ENCODE results near the gene LIMCH1. TPM values are rescaled to one million over a fixed set of nuclear protein-coding genes. Genes with fewer than 3 reads are reported as not detected.
A peak's percentile ranks its signal among the peaks of the same experiment; 100 is the strongest.

The LIMCH1 gene
- total RNA-seq, 4 donors from 2014 or later: 57.6 to 106 (median 90.5) TPM

- H3K9me3 ChIP-seq: no peaks in the 10 kb centered on the region
- TF ChIP-seq CTCF (IDR thresholded peaks at IDR 0.05) (peak in 4 of 5 experiments; percentile 8 to 24 (median 18)), POLR2A (IDR thresholded peaks at IDR 0.05) (no peak)
- no peaks in the 10 kb centered on the region for H3K27me3 ChIP-seq
- H3K4me1 ChIP-seq: no peaks in the 10 kb centered on the region
- H3K36me3 ChIP-seq: peaks cover 0 to 25% (median 0%) of the 10 kb centered on the region in 3 donors
- no peak overlapping the region for H3K4me3 ChIP-seq
- no peak overlapping the region for H3K27ac ChIP-seq
- 21 to 24% methylated on average over 2 of the region's 2 CpGs for WGBS, 2 donors
- DNase-seq (ENCODE audit: low spot score in 2 of 2): no peak
Observed at GRCh38 chr4:41693629-41694028, 155.7 kb downstream of the LIMCH1 start.

GRCh38 chr4:41696131-41696530 lies 158.2 kb downstream of the LIMCH1 start:
- Histone ChIP-seq H3K4me1 (no peaks in the 10 kb centered on the region), H3K27ac (no peak overlapping the region), H3K9me3 (no peaks in the 10 kb centered on the region), H3K27me3 (no peaks in the 10 kb centered on the region), H3K4me3 (no peak overlapping the region), H3K36me3 (peaks cover 0 to 8% (median 0%) of the 10 kb centered on the region in 3 donors)
- no peak for DNase-seq (ENCODE audit: low spot score in 2 of 2)
- no peak for TF ChIP-seq EP300 (IDR thresholded peaks at IDR 0.05)
- no peak for TF ChIP-seq CTCF (IDR thresholded peaks at IDR 0.05)
- no peak for TF ChIP-seq POLR2A (IDR thresholded peaks at IDR 0.05)
- 84 to 88% methylated on average over 3 of the region's 3 CpGs for WGBS, 2 donors

- H3K36me3 ChIP-seq: peaks cover 0 to 6% (median 0%) of the 10 kb centered on the region in 3 donors
- TF ChIP-seq POLR2A (IDR thresholded peaks at IDR 0.05) (no peak), CTCF (IDR thresholded peaks at IDR 0.05) (no peak), EP300 (IDR thresholded peaks at IDR 0.05) (no peak)
- WGBS, 2 donors: 79 to 83% methylated on average over 4 of the region's 4 CpGs
- no peaks in the 10 kb centered on the region for H3K27me3 ChIP-seq
- H3K9me3 ChIP-seq: no peaks in the 10 kb centered on the region
- no peak overlapping the region for H3K27ac ChIP-seq
- H3K4me3 ChIP-seq: no peak overlapping the region
- DNase-seq (ENCODE audit: low spot score in 2 of 2): no peak
- no peaks in the 10 kb centered on the region for H3K4me1 ChIP-seq
Observed at GRCh38 chr4:41696763-41697162, 158.8 kb downstream of the LIMCH1 start.

GRCh38 chr4:41701983-41702382 lies 164.0 kb downstream of the LIMCH1 start:
- DNase-seq (ENCODE audit: low spot score in 2 of 2): no peak
- Histone ChIP-seq H3K27me3 (no peaks in the 10 kb centered on the region), H3K9me3 (no peaks in the 10 kb centered on the region), H3K4me3 (no peak overlapping the region), H3K36me3 (no peaks in the 10 kb centered on the region), H3K4me1 (no peaks in the 10 kb centered on the region), H3K27ac (no peak overlapping the region)
- WGBS, 2 donors: 89% methylated on average over 3 of the region's 3 CpGs
- no peak for TF ChIP-seq POLR2A (IDR thresholded peaks at IDR 0.05)
- TF ChIP-seq EP300 (IDR thresholded peaks at IDR 0.05): no peak
- TF ChIP-seq CTCF (IDR thresholded peaks at IDR 0.05): no peak

GRCh38 chr4:41702770-41703169 lies 164.8 kb downstream of the LIMCH1 start:
- Histone ChIP-seq H3K27ac (no peak overlapping the region), H3K36me3 (no peaks in the 10 kb centered on the region), H3K4me1 (no peaks in the 10 kb centered on the region), H3K9me3 (no peaks in the 10 kb centered on the region), H3K4me3 (no peak overlapping the region), H3K27me3 (peaks cover 0 to 2% of the 10 kb centered on the region in 2 donors)
- 71 to 75% methylated on average over 4 of the region's 4 CpGs for WGBS, 2 donors
- TF ChIP-seq CTCF (IDR thresholded peaks at IDR 0.05) (no peak), EP300 (IDR thresholded peaks at IDR 0.05) (no peak), POLR2A (IDR thresholded peaks at IDR 0.05) (no peak)
- no peak for DNase-seq (ENCODE audit: low spot score in 2 of 2)
